Activated CD8-positive, alpha-beta T cell treated with anti-CD3 and anti-CD28 coated beads for 36 hours (primary cell): Measurements from ENCODE around the gene HPCAL1. TPM values are rescaled to one million over a fixed set of nuclear protein-coding genes. Genes with fewer than 3 reads are reported as not detected.

ENCODE experiments used
- ATAC-seq: fragments of 200-7000 bp; cut with Tn5 transposase; one replicate; pipeline ENCODE4 v1.10.0; 2021; ENCODE audit warnings: mild to moderate bottlenecking, moderate library complexity
- CTCF ChIA-PET: fragments of 350-600 bp; sonication (Branson Sonifier 250); formaldehyde crosslinking; loops from one replicate; lab custom pipeline; 2021; ENCODE audit warnings: antibody characterized with exemption; lab: Charles Lee
- POLR2A ChIA-PET: fragments of 350-600 bp; sonication (Branson Sonifier 250); formaldehyde crosslinking; loops from one replicate; lab custom pipeline; 2021; ENCODE audit warnings: antibody characterized with exemption; lab: Charles Lee
- DNase-seq: peaks from one replicate; pipeline ENCODE4 v3.0.0-alpha.2; 2020
- H3K27ac Mint-ChIP-seq: one replicate; pipeline ENCODE4 v1.8.0; 2021; ENCODE audit warnings: mild to moderate bottlenecking, mixed read lengths
- H3K27me3 Mint-ChIP-seq: one replicate; pipeline ENCODE4 v1.8.0; 2021; ENCODE audit warnings: mixed read lengths
- H3K36me3 Mint-ChIP-seq: one replicate; pipeline ENCODE4 v1.8.0; 2021; ENCODE audit warnings: low read depth, mixed read lengths
- H3K4me1 Mint-ChIP-seq: one replicate; pipeline ENCODE4 v1.8.0; 2021; ENCODE audit warnings: low read depth, mixed read lengths
- H3K4me3 Mint-ChIP-seq: one replicate; pipeline ENCODE4 v1.8.0; 2021; ENCODE audit warnings: mild to moderate bottlenecking, moderate library complexity, mixed read lengths
- H3K9me3 Mint-ChIP-seq: one replicate; pipeline ENCODE4 v1.8.0; 2021; ENCODE audit warnings: mixed read lengths
- intact Hi-C: fragments of 100-400 bp; cut with micrococcal nuclease; formaldehyde crosslinking; loops from one replicate; pipeline ENCODE4 v1.10.0; 2022
- total RNA-seq, 2 experiments: library from RNA; stranded (reverse); gene quantifications; one replicate each; pipeline ENCODE4 v1.2.3, GENCODE V29; 2021
- TF ChIP-seq, protein P1 (sequence below): fragments of 200-600 bp; IDR thresholded peaks from one replicate; pipeline ENCODE4 v1.8.0; 2022; ENCODE audit warnings: antibody characterized with exemption, mild to moderate bottlenecking

The HPCAL1 gene
- total RNA-seq, 2 experiments from 2014 or later = 166 to 170 TPM

- POLR2A ChIA-PET = interaction anchor here (1.0 to 1.6 kb wide), 2 partner anchors 106 to 127 kb away, joined by 3 read pairs; no protein-coding TSS in a partner anchor
- ATAC-seq (no peak), DNase-seq (no peak)
- Mint-ChIP-seq H3K27ac (no peak overlapping the region), H3K4me3 (no peak overlapping the region), H3K9me3 (no peaks in the 10 kb centered on the region), H3K27me3 (peaks cover 5% of the 10 kb centered on the region), H3K4me1 (peaks cover 21% of the 10 kb centered on the region), H3K36me3 (peaks cover 26% of the 10 kb centered on the region)
- intact Hi-C loops = loop anchor here (2.0 to 5.0 kb wide), 2 partner anchors 166 to 365 kb away; no protein-coding TSS in a partner anchor
- TF ChIP-seq, protein P1, sequence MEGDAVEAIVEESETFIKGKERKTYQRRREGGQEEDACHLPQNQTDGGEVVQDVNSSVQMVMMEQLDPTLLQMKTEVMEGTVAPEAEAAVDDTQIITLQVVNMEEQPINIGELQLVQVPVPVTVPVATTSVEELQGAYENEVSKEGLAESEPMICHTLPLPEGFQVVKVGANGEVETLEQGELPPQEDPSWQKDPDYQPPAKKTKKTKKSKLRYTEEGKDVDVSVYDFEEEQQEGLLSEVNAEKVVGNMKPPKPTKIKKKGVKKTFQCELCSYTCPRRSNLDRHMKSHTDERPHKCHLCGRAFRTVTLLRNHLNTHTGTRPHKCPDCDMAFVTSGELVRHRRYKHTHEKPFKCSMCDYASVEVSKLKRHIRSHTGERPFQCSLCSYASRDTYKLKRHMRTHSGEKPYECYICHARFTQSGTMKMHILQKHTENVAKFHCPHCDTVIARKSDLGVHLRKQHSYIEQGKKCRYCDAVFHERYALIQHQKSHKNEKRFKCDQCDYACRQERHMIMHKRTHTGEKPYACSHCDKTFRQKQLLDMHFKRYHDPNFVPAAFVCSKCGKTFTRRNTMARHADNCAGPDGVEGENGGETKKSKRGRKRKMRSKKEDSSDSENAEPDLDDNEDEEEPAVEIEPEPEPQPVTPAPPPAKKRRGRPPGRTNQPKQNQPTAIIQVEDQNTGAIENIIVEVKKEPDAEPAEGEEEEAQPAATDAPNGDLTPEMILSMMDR = no peak
- CTCF ChIA-PET = interaction anchor here (0.9 to 3.3 kb wide), 2 partner anchors 365 to 366 kb away, joined by 4 to 17 read pairs; no protein-coding TSS in a partner anchor
Observed at GRCh38 chr2:10437806-10438205, 135.1 kb downstream of the HPCAL1 start.

DNA sequence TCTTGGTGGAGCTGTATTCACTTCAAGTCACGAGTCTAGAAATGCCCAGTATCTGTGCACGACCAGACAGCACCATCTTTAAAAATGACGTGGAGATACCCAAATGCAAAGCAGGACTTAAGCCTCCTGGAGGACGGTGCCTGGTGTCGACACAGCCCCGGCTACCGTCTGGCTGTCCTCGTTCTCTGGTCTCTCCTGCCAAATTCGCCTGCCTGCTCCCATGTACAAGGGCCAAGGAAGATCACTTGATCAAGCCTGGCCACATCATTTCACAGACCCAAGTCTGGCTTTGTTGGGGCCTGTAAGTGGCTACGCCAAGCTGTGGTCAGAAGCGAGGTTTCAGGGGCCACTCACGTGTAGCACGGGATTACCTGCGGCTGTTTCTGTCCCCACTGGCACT lies 136.0 kb downstream of the HPCAL1 start:
- CTCF ChIA-PET = interaction anchor here (1.5 to 3.3 kb wide), 2 partner anchors 221 to 366 kb away, joined by 4 to 17 read pairs; no protein-coding TSS in a partner anchor
- TF ChIP-seq, protein P1 = no peak
- Mint-ChIP-seq H3K4me1 (peaks cover 24% of the 10 kb centered on the region), H3K36me3 (peaks cover 35% of the 10 kb centered on the region), H3K4me3 (no peak overlapping the region), H3K27me3 (no peaks in the 10 kb centered on the region), H3K27ac (no peak overlapping the region), H3K9me3 (no peaks in the 10 kb centered on the region)
- intact Hi-C loops = loop anchor here (5.0 kb wide), 1 partner anchor 166 kb away; no protein-coding TSS in a partner anchor
- ATAC-seq (no peak), DNase-seq (no peak)
- POLR2A ChIA-PET = interaction anchor here (0.7 to 1.6 kb wide), 9 partner anchors 9 to 303 kb away, joined by 3 to 7 read pairs (median 3); partner anchors contain the start of gene ODC1

GRCh38 chr2:10439185-10439879 lies 136.6 kb downstream of the HPCAL1 start:
- no peak overlapping the region for H3K4me3 Mint-ChIP-seq
- TF ChIP-seq, protein P1 = no peak
- intact Hi-C loops = loop anchor here (5.0 kb wide), 1 partner anchor 167 kb away; no protein-coding TSS in a partner anchor
- DNase-seq (no peak), ATAC-seq (no peak)
- CTCF ChIA-PET = interaction anchor here (1.5 to 3.3 kb wide), 2 partner anchors 221 to 366 kb away, joined by 4 to 17 read pairs; no protein-coding TSS in a partner anchor
- POLR2A ChIA-PET = interaction anchor here (0.5 to 1.6 kb wide), 12 partner anchors 8 to 316 kb away, joined by 3 to 7 read pairs (median 3); partner anchors contain the start of gene ODC1
- no peaks in the 10 kb centered on the region for H3K27me3 Mint-ChIP-seq
- peaks cover 42% of the 10 kb centered on the region for H3K36me3 Mint-ChIP-seq
- H3K9me3 Mint-ChIP-seq = no peaks in the 10 kb centered on the region
- peaks cover 30% of the 10 kb centered on the region for H3K4me1 Mint-ChIP-seq
- peak overlapping the region; percentile 1 for H3K27ac Mint-ChIP-seq

DNA sequence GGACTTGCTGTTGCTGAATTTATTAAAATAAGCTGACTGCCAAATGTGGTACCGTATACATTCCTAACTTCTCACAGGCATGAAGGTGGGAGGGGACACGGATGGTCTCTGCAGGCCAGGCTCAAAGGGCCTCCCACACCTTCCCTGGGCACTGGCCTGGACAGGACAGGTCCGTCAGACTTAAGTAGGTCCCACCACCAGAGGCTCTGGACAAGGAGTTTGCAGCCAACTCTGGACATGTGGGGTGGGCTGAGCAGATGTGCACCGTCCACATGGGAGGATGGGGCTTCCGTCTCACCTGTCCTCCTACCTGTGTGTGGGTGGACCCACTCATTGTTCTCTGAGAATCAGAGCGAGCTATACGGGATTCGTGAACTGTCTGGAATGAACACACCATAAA lies 137.3 kb downstream of the HPCAL1 start:
- no peak overlapping the region for H3K4me3 Mint-ChIP-seq
- H3K27me3 Mint-ChIP-seq = no peaks in the 10 kb centered on the region
- H3K4me1 Mint-ChIP-seq = peaks cover 34% of the 10 kb centered on the region
- H3K36me3 Mint-ChIP-seq = peaks cover 48% of the 10 kb centered on the region
- intact Hi-C loops = loop anchor here (5.0 kb wide), 1 partner anchor 168 kb away; no protein-coding TSS in a partner anchor
- ATAC-seq (no peak), DNase-seq (no peak)
- POLR2A ChIA-PET = interaction anchor here (0.9 to 1.6 kb wide), 9 partner anchors 7 to 316 kb away, joined by 3 to 7 read pairs (median 4); partner anchors contain the start of gene ODC1
- CTCF ChIA-PET = interaction anchor here (1.5 to 3.3 kb wide), 2 partner anchors 220 to 367 kb away, joined by 4 to 17 read pairs; no protein-coding TSS in a partner anchor
- TF ChIP-seq, protein P1 = no peak
- H3K27ac Mint-ChIP-seq = peak overlapping the region; percentile 1
- no peaks in the 10 kb centered on the region for H3K9me3 Mint-ChIP-seq
